Keratinocyte (primary cell): ENCODE measurements around the gene CPEB4. TPM values are rescaled to one million over a fixed set of nuclear protein-coding genes. Genes with fewer than 3 reads are reported as not detected.

Experiments used
- DNase-seq: peaks from one replicate; pipeline ENCODE4 v3.0.0-alpha.2; 2011; ENCODE audit warnings: low read depth, missing footprints, low spot score
- FAIRE-seq: peaks from 2 replicates; lab custom pipeline; 2011; peaks lifted over from hg19 to GRCh38; lab: Jason Lieb, UNC
- H2AFZ ChIP-seq: 2 replicates; pipeline ENCODE4 v1.6.0; 2012; ENCODE audit warnings: low read length, control low read depth, inconsistent platforms; ENCODE audit not compliant: control insufficient read depth
- H3K27ac ChIP-seq: 2 replicates; pipeline ENCODE4 v1.5.1; 2011; ENCODE audit warnings: low read length; ENCODE audit not compliant: control insufficient read depth, insufficient read depth
- H3K27me3 ChIP-seq: 3 replicates; pipeline ENCODE4 v1.6.0; 2011; ENCODE audit warnings: low read length; ENCODE audit not compliant: control insufficient read depth, insufficient read depth; ENCODE audit errors: extremely low read depth
- H3K36me3 ChIP-seq, 2 experiments: 2 replicates in 1 of 2; 3 replicates in 1 of 2; pipeline ENCODE4 v1.5.1; 2011; ENCODE audit warnings: low read length in 2 of 2, mild to moderate bottlenecking in 1 of 2; ENCODE audit not compliant: control insufficient read depth in 2 of 2, insufficient read depth in 2 of 2; ENCODE audit errors: extremely low read depth in 1 of 2
- H3K4me1 ChIP-seq: 3 replicates; pipeline ENCODE4 v1.5.1; 2011; ENCODE audit warnings: low read length; ENCODE audit not compliant: control insufficient read depth, insufficient read depth; ENCODE audit errors: extremely low read depth
- H3K4me2 ChIP-seq: 3 replicates; pipeline ENCODE4 v1.6.0; 2011; ENCODE audit warnings: low read depth, low read length; ENCODE audit not compliant: control insufficient read depth, insufficient read depth; ENCODE audit errors: extremely low read depth
- H3K4me3 ChIP-seq, 3 experiments: fragments of 200-600 bp in 1 of 3; sonication (generic) in 1 of 3; 2 replicates in 2 of 3; 3 replicates in 1 of 3; pipeline ENCODE4 v1.5.1; 2011 to 2016; ENCODE audit warnings: low read length in 3 of 3, mild to moderate bottlenecking in 3 of 3, control low read depth in 2 of 3, inconsistent platforms in 1 of 3, low read depth in 1 of 3, mixed read lengths in 1 of 3, mixed run types in 1 of 3, moderate library complexity in 1 of 3; ENCODE audit not compliant: control insufficient read depth in 2 of 3, insufficient read depth in 2 of 3; ENCODE audit errors: extremely low read depth in 1 of 3
- H3K79me2 ChIP-seq: 2 replicates; pipeline ENCODE4 v1.6.0; 2012; ENCODE audit warnings: low read length; ENCODE audit not compliant: control insufficient read depth, insufficient read depth
- H3K9ac ChIP-seq: 3 replicates; pipeline ENCODE4 v1.6.0; 2011; ENCODE audit warnings: low read length; ENCODE audit not compliant: control insufficient read depth, insufficient read depth; ENCODE audit errors: extremely low read depth
- H3K9me1 ChIP-seq: 3 replicates; pipeline ENCODE4 v1.6.0; 2011; ENCODE audit warnings: low read length; ENCODE audit not compliant: control insufficient read depth, insufficient read depth; ENCODE audit errors: extremely low read depth
- H3K9me3 ChIP-seq: 2 replicates; pipeline ENCODE4 v1.5.1; 2012; ENCODE audit warnings: low read depth, low read length; ENCODE audit not compliant: control insufficient read depth
- H4K20me1 ChIP-seq: 3 replicates; pipeline ENCODE4 v1.6.0; 2011; ENCODE audit warnings: low read length; ENCODE audit not compliant: control insufficient read depth, insufficient read depth; ENCODE audit errors: extremely low read depth
- CTCF ChIP-seq, 3 experiments: IDR thresholded peaks in 1 of 3; conservative IDR thresholded peaks in 1 of 3; optimal IDR thresholded peaks in 1 of 3; 2 replicates in 2 of 3; 3 replicates in 1 of 3; pipeline versions ENCODE3 to v1.5.1; 2011; ENCODE audit warnings: low read length in 3 of 3, mild to moderate bottlenecking in 3 of 3, moderate library complexity in 2 of 3, control low read depth in 1 of 3, inconsistent platforms in 1 of 3; ENCODE audit not compliant: insufficient read depth in 2 of 3; ENCODE audit errors: extremely low read depth in 1 of 3
- EZH2 ChIP-seq: IDR thresholded peaks from one replicate; pipeline ENCODE4 v1.6.1; 2012; ENCODE audit warnings: inconsistent platforms, mild to moderate bottlenecking, low read length, moderate library complexity
- dilution Hi-C: fragments of 300-500 bp; cut with MboI; formaldehyde crosslinking; loops from one replicate; pipeline ENCODE4 v1.7.0; 2020; ENCODE audit warnings: low sequenced_read_pairs; ENCODE audit not compliant: extremely low pct_ligation_motif_present
- polyA plus RNA-seq, 5 experiments: library from polyadenylated mRNA; depleted of rRNA in 3 of 5; stranded (reverse) in 3 of 5; stranded (forward) in 1 of 5; unstranded in 1 of 5; fragments of >200 nt; gene quantifications; 1 replicate in 1 of 5; 2 replicates in 3 of 5; 3 replicates in 1 of 5; pipeline versions ENCODE4 v1.2.1 to v1.2.3, GENCODE V29; 2011 to 2012; ENCODE audit warnings: missing spikeins in 2 of 5, low read depth in 1 of 5, low replicate concordance in 1 of 5

The CPEB4 gene
- polyA plus RNA-seq, 1 donor (not counting 4 experiments of a cell fraction or from before 2014, with no cell fraction given) = 13.8 TPM

GRCh38 chr5:173904151-173904550, 16.0 kb downstream of the CPEB4 start:
- Histone ChIP-seq H3K79me2 (peaks cover 3% of the 10 kb centered on the region), H3K9me1 (no peaks in the 10 kb centered on the region), H2AFZ (no peak overlapping the region), H3K36me3 (no peaks in the 10 kb centered on the region), H3K4me1 (no peaks in the 10 kb centered on the region), H3K9me3 (no peaks in the 10 kb centered on the region), H3K27me3 (no peaks in the 10 kb centered on the region), H4K20me1 (no peaks in the 10 kb centered on the region), H3K9ac (no peak overlapping the region), H3K27ac (no peak overlapping the region), H3K4me2 (no peak overlapping the region), H3K4me3 (no peak overlapping the region)
- FAIRE-seq (no peak), DNase-seq (no peak)
- dilution Hi-C loops = no loop called here
- no peak for TF ChIP-seq EZH2
- no peak for TF ChIP-seq CTCF (optimal IDR thresholded peaks at IDR 0.05 in 1 of 3, IDR thresholded peaks at IDR 0.05 in 1 of 3, conservative IDR thresholded peaks at IDR 0.05 in 1 of 3; ENCODE audit: extremely low read depth in 1 of 3, insufficient read depth in 2 of 3, low read length in 3 of 3)

GRCh38 chr5:173907284-173907683, 19.1 kb downstream of the CPEB4 start:
- FAIRE-seq (no peak), DNase-seq (no peak)
- H4K20me1 ChIP-seq = no peaks in the 10 kb centered on the region
- TF ChIP-seq EZH2 (no peak), CTCF (optimal IDR thresholded peaks at IDR 0.05 in 1 of 3, IDR thresholded peaks at IDR 0.05 in 1 of 3, conservative IDR thresholded peaks at IDR 0.05 in 1 of 3; ENCODE audit: extremely low read depth in 1 of 3, insufficient read depth in 2 of 3, low read length in 3 of 3) (no peak)
- no peak overlapping the region for H2AFZ ChIP-seq
- no peaks in the 10 kb centered on the region for H3K36me3 ChIP-seq
- H3K4me2 ChIP-seq = no peak overlapping the region
- H3K79me2 ChIP-seq = no peaks in the 10 kb centered on the region
- H3K27me3 ChIP-seq = no peaks in the 10 kb centered on the region
- no peak overlapping the region for H3K9ac ChIP-seq
- no peak overlapping the region for H3K27ac ChIP-seq
- H3K4me3 ChIP-seq = no peak overlapping the region
- H3K9me1 ChIP-seq = no peaks in the 10 kb centered on the region
- dilution Hi-C loops = no loop called here
- H3K4me1 ChIP-seq = no peaks in the 10 kb centered on the region
- H3K9me3 ChIP-seq = no peaks in the 10 kb centered on the region
